ENCODE results near the gene LSM7.
A peak's percentile ranks its signal among the peaks of the same experiment; 100 is the strongest.

LSM7 gene

GRCh38 chr19:2323707-2324106 is 4.7 kb downstream of the LSM7 start:
- DNase-seq (ENCODE audit: low spot score), result no peak

GRCh38 chr19:2321565-2322283 is 6.7 kb downstream of the LSM7 start:
- no peak for DNase-seq (ENCODE audit: low spot score)

DNA sequence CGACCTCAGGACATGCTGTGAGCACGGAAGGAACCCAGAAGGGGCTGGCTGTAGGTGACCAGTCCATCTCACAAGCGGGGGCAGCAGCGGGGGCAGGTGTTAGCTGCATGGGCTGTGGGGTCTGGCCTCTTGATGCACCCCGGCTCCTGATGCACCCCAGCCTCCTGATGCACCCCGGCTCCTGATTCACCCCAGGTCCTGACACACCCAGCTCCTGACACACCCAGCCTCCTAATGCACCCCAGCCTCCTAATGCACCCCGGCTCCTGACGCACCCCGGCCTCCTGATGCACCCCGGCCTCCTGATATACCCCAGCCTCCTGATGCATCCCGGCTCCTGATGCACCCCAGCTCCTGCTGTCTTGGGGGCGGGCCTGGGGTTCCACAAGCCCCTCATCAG is 7.4 kb downstream of the LSM7 start:
- no peak for DNase-seq (ENCODE audit: low spot score)

DNA sequence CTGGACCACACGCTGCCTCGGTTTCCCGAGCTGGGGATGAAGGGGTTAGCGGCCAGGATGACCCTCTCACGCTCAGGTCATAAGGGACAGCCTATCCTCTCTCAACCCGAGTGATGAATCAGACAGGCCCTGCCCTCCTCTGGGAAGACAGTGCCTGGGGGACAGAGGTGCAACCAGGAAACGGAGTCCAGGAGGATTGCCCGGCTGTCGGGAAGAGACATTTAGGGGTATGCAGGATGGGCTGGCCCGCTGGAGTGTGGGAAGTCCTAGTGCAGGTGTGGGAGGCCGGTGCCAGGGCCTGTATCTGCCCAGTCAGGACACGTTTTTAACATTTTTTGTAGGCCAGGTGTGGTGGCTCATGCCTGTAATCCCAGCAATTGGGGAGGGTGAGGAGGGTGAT is 8.3 kb downstream of the LSM7 start:
- no peak for DNase-seq (ENCODE audit: low spot score)

DNA sequence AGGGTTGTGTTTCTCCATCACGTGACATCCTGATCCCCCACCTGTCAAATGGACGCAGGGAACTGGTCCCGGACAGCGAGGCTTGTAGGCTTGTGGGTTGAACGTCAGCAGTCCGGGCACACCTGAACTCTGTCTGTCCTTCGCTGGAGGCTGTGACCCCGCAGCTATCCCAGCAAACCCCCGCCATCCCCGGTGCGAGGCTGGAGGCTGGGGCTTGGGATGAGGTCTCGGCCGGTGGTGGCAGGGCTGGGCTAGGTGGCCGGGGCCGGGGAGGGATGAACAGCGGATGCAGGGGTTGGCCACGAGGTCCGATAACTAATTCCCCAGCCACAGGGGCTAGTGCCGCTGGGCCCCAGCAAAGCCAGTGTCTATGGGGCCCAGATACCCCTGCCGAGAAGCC is 8.8 kb downstream of the LSM7 start:
- DNase-seq (ENCODE audit: low spot score), result no peak

GRCh38 chr19:2318923-2319322 is 9.5 kb downstream of the LSM7 start:
- no peak for DNase-seq (ENCODE audit: low spot score)

- no peak for DNase-seq (ENCODE audit: low spot score)
Observed at GRCh38 chr19:2317756-2318155, 10.6 kb downstream of the LSM7 start.

GRCh38 chr19:2317300-2317699 is 11.1 kb downstream of the LSM7 start:
- no peak for DNase-seq (ENCODE audit: low spot score)

DNA sequence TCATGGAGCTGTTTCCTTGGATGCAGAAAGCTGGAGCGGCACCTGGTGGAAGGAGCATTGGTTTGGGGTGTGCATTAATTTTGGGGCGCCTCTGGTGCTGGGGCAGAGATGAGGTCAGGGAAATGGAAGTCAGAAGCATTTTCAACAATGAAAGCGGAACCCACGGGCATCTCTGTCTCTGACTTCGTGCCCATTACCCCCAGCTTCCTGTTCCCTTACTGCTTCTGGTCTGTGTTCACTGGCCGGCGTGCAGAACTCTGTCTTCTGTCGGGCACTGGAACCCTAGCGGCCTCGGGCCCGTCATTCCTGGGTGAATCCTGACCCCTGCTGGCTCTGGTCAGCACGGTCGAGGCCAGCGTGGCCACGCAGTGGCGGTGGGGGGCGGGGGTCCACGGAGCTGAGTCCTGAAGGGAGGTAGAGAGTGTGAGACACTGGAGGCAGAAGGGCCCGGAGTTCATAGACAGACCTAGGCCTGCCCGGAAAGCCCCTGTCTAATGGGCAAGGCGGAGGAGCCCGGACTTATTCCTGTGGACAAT is 12.5 kb downstream of the LSM7 start:
- DNase-seq (ENCODE audit: low spot score), result peak; percentile 79

- no peak for DNase-seq (ENCODE audit: low spot score)
Observed at GRCh38 chr19:2315121-2315817, 13.1 kb downstream of the LSM7 start.

DNA sequence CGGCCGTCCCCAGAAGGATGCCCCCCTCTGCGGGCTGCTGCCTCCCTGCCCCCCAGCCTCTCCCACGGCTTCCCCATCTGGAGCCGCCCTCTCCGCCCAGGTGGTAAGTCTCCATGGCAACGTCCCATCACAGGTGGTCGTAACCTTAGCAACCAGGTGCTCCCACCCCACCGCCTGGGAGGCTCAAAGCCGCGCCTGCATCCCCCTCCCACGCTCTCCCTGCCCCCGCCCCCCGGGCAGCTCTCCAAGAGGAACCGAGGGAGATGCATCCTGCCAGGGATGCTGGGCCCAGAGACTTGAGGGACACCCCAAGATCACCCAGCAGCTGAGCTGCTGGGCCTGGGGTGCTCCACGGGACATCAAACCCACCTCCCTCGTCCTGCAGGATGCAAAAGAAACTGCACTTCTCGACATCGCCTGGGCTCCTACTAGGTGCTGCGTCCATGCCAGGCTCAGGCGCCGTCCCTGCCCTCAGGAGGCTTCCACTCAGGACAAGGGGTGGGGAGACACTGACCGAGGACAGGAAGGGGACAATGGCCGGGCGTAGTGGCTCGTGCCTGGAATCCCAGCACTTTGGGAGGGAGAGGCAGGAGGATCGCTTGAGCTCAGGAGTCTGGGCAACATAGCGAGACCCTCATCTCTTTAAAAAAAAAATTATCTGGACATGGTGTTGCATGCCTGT is 15.4 kb downstream of the LSM7 start:
- no peak for DNase-seq (ENCODE audit: low spot score)

GRCh38 chr19:2311093-2311492 is 17.3 kb downstream of the LSM7 start:
- DNase-seq (ENCODE audit: low spot score), result no peak

DNA sequence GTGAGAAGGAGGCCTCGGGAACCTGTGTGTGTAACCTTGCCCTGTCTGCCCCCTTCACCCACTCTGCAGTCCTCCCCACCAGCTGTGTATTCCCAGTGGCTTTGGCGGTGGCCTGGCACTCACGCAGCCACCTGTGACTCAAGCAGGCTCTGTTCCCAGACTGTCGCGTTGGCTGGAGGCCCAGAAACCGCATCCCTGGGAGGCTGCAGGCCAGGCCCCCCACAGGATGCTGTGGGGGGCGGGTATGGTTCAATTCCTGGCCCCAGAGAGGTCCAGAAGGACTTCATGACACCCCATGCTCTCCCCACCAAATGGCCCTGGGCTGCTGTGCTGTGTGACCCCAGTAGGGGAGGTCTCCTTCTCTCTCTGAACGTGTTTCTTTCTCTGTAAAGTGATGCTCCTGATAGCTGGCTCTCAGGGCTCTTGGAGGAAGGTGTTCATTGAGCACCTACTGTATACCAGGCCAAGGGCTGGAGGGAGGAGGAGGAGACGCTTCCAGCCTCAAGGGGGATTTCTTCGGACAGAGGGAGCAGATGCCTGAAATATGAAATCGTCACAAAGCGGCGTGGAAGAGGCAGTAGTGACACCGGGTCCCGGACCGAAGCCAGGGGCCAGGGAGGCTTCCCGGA is 18.5 kb downstream of the LSM7 start:
- peak; percentile 36 for DNase-seq (ENCODE audit: low spot score)

DNA sequence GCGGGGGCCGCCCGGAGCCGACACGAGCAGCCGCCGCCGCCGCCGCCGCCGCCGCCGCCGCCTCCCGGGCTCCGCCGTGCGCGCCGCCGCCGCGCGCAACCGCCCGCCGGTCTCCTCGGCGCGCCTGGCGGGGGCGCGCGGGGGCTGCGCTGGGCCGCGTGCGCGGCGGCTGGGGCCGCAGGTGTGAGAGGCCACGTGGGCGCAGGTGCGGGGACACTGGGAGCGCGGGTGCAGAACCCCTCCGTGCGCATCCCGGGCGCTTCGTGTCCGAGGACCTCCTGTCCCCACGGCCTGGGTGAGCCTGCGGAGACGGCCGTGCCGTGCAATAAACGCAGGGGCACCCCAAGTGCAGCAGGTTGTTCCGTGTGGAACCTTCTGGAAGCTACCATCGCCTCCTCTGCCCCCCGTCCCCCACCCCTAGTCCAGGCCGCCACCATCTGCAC is 20.3 kb downstream of the LSM7 start, which contains the start of gene LINGO3:
TSS of gene LINGO3 (minus strand) at position 41 of the 443 bp plus-strand sequence. CDS start 16,378 bp downstream, outside the sequence.
- peak; percentile 56 for DNase-seq (ENCODE audit: low spot score)

DNA sequence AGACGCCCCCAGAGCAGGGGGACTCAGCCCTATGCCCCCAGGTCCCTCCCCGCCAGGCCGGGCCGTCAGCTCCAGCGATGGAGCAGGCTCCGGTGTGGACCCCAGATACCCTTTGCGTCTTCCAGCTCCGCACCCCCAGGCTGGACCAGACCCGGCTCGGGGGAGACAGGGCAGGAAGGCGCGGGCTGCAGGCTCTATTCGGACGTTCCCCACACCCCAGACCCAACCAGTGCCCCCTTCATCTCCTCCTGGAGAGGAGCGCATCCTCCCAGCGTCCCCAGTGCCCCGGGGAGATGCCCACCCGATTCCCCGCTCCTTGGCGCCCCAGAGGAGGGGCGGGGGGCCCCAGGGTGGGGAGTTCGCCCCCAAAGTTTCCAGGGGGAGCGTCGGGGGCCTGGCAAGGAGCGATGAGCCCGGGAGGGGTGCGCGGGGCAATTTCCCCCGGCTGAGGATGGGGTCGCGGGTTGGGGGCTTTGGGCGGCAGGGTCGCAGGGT is 20.8 kb downstream of the LSM7 start:
- DNase-seq (ENCODE audit: low spot score), result no peak

DNA sequence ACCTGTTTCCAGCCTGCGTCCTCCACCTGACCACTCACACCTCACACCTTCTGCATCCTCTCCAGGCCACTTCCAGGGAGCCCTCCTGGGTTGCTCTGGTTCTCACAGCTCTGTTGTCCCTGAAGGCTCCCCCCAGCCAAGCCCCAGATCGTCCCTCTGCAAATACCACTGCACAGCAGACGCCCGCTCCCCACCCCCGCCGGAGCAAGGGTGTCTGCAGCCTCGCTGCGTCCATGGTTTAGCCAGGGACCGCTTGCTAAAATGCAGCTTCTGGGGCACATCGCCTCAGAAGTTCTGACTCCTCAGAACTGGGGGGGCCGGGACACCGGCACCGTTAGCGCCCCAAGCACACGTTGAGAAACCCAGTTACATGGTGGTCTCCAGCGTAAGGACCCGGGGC is 21.4 kb downstream of the LSM7 start:
- no peak for DNase-seq (ENCODE audit: low spot score)

GRCh38 chr19:2306281-2306806 is 22.0 kb downstream of the LSM7 start:
- no peak for DNase-seq (ENCODE audit: low spot score)

GRCh38 chr19:2305452-2306280 is 22.7 kb downstream of the LSM7 start:
- DNase-seq (ENCODE audit: low spot score), result no peak

GRCh38 chr19:2303211-2303798 is 25.1 kb downstream of the LSM7 start:
- DNase-seq (ENCODE audit: low spot score), result no peak

Data from GM03348 (cell line).